ENCODE results near the gene SLC66A1. TPM values are rescaled to one million over a fixed set of nuclear protein-coding genes. Genes with fewer than 3 reads are reported as not detected.

SLC66A1 gene
- total RNA-seq, 2 experiments from 2014 or later, result 6.7 to 6.8 TPM

DNA sequence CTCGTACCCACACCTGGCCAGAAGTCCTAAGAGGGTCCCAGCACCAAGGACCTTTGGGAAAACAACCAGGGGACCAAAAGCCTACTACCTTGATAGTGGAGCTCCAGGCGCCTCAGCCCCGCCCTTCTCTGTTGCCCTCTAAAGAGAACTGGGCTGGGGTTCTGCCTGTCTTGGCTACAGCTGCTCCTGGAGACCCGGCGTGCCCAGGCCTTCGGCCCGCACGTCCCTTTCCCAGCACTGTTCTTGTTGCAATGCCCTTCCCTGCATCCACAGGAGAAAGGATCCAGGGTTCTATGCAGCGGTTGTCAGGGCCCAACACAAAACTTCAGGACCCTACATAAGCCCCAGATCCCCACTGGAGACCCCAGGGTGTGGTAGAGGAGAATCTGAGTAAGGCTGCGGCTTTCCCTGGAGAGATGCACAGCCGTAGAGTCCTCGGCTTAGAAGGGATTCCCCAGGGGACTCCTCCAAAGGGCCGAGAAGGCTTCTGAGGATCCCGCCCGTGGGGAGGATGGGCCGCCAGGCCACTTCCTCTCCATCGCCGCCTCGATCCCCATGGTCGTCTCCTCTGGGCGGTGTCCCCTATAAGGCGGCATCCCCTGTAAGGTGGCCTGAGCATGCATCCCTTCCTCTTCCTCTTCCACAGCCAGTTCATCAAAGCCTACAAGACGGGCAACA, 12.0 kb downstream of the SLC66A1 start:
- no peak for DNase-seq
- H3K36me3 Mint-ChIP-seq (ENCODE audit: low read depth), result no peaks in the 10 kb centered on the region
- H3K9me3 Mint-ChIP-seq, result no peaks in the 10 kb centered on the region
- H3K27me3 Mint-ChIP-seq, result no peaks in the 10 kb centered on the region
- CTCF ChIA-PET, result no interaction called here
- POLR2A ChIA-PET, result no interaction called here
- no peak overlapping the region for H3K27ac Mint-ChIP-seq
- H3K4me3 Mint-ChIP-seq, result no peak overlapping the region
- H3K4me1 Mint-ChIP-seq, result no peaks in the 10 kb centered on the region

GRCh38 chr1:19324665-19324990, 12.5 kb downstream of the SLC66A1 start:
- Mint-ChIP-seq H3K36me3 (ENCODE audit: low read depth) (no peaks in the 10 kb centered on the region), H3K9me3 (no peaks in the 10 kb centered on the region), H3K4me1 (no peaks in the 10 kb centered on the region), H3K4me3 (no peak overlapping the region), H3K27ac (no peak overlapping the region), H3K27me3 (no peaks in the 10 kb centered on the region)
- POLR2A ChIA-PET, result no interaction called here
- DNase-seq, result no peak
- CTCF ChIA-PET, result no interaction called here

DNA sequence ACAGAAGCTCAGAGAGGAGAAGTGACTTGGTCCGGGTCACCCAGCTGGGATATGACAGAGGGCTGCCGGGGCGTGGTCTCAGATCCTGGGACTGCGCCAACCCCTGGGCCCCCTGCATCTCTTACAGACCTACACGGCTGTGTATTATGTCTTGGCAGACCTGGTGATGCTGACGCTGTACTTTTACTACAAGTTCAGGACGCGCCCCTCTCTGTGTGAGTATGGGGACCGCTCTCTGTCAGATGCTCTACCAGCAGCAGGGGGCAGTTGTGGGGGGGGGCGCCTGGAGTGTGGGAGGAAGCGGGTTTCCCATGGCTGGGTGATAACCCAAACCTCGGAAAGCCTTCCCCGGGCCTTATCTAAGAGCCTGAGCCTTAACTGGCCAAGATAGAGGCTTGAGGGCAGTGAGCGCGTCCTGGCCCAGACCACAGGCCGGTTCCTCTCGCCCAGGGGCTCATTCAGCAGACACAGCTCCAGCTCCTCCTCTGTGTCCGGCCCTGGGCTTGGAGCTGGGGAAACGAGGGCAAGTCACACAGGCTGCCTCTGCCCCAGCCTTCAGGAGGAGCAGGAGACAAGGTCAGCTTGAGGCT, 13.3 kb downstream of the SLC66A1 start:
- no peaks in the 10 kb centered on the region for H3K36me3 Mint-ChIP-seq (ENCODE audit: low read depth)
- no peaks in the 10 kb centered on the region for H3K9me3 Mint-ChIP-seq
- H3K4me3 Mint-ChIP-seq, result no peak overlapping the region
- no peak for DNase-seq
- ChIA-PET POLR2A (no interaction called here), CTCF (no interaction called here)
- no peaks in the 10 kb centered on the region for H3K4me1 Mint-ChIP-seq
- no peak overlapping the region for H3K27ac Mint-ChIP-seq
- H3K27me3 Mint-ChIP-seq, result no peaks in the 10 kb centered on the region

DNA sequence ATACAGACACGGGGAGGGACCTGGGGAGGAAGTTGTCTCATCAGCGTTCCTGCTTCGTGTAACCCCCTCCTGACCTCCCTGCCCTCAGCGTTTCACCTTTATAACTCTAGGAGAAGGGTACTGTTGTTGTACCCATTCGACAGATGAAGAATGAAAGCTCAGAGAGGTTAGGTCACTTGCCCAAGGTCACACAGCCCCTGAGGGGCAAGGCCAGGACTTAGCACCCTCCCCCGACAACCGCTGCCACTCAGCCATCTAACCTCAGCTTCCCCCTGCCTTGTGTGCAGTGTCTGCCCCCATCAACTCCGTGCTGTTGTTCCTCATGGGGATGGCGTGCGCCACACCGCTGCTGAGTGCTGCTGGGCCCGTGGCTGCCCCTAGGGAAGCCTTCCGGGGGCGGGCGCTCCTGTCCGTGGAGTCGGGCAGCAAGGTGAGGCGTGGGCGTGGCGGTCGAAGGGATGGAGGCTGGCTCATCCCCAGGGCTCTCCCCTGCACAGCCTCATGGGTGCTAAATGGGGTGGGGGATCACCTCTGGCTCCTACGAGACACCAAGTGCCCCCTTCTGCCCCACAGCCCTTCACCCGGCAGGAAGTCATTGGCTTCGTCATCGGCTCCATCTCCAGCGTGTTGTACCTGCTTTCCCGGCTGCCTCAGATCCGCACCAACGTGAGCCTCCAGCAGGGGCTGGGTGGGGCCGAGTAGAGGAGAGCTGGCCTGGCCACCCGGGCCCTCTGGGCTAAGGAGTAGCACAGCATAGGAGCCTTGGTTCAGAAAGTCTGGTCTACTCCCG, 14.0 kb downstream of the SLC66A1 start:
- CTCF ChIA-PET, result interaction anchor here (0.5 kb wide), 1 partner anchor 275 kb away, joined by 3 read pairs; no protein-coding TSS in a partner anchor
- H3K4me1 Mint-ChIP-seq, result no peaks in the 10 kb centered on the region
- no peaks in the 10 kb centered on the region for H3K27me3 Mint-ChIP-seq
- no peak overlapping the region for H3K27ac Mint-ChIP-seq
- no peaks in the 10 kb centered on the region for H3K9me3 Mint-ChIP-seq
- H3K4me3 Mint-ChIP-seq, result no peak overlapping the region
- POLR2A ChIA-PET, result no interaction called here
- DNase-seq, result no peak
- no peaks in the 10 kb centered on the region for H3K36me3 Mint-ChIP-seq (ENCODE audit: low read depth)

- Mint-ChIP-seq H3K4me1 (no peaks in the 10 kb centered on the region), H3K27ac (no peak overlapping the region), H3K27me3 (no peaks in the 10 kb centered on the region)
Measured at GRCh38 chr1:19326748-19327065, 14.6 kb downstream of the SLC66A1 start.

GRCh38 chr1:19327301-19327700, 15.2 kb downstream of the SLC66A1 start:
- Mint-ChIP-seq H3K27ac (no peak overlapping the region), H3K27me3 (no peaks in the 10 kb centered on the region), H3K36me3 (ENCODE audit: low read depth) (no peaks in the 10 kb centered on the region), H3K4me1 (no peaks in the 10 kb centered on the region), H3K9me3 (no peaks in the 10 kb centered on the region), H3K4me3 (no peak overlapping the region)
- POLR2A ChIA-PET, result no interaction called here
- DNase-seq, result no peak
- CTCF ChIA-PET, result no interaction called here

More at GRCh38 chr1:19326748-19327065, 14.6 kb downstream of the SLC66A1 start:
- DNase-seq, result no peak
- ChIA-PET POLR2A (no interaction called here), CTCF (no interaction called here)
- Mint-ChIP-seq H3K4me3 (no peak overlapping the region), H3K36me3 (ENCODE audit: low read depth) (no peaks in the 10 kb centered on the region), H3K9me3 (no peaks in the 10 kb centered on the region)

GRCh38 chr1:19327736-19328135, 15.6 kb downstream of the SLC66A1 start:
- no peaks in the 10 kb centered on the region for H3K36me3 Mint-ChIP-seq (ENCODE audit: low read depth)
- POLR2A ChIA-PET, result no interaction called here
- no peaks in the 10 kb centered on the region for H3K27me3 Mint-ChIP-seq
- no peaks in the 10 kb centered on the region for H3K4me1 Mint-ChIP-seq
- CTCF ChIA-PET, result no interaction called here
- no peaks in the 10 kb centered on the region for H3K9me3 Mint-ChIP-seq
- DNase-seq, result no peak
- no peak overlapping the region for H3K27ac Mint-ChIP-seq
- H3K4me3 Mint-ChIP-seq, result no peak overlapping the region

GRCh38 chr1:19328486-19328885, 16.4 kb downstream of the SLC66A1 start:
- no peaks in the 10 kb centered on the region for H3K4me1 Mint-ChIP-seq
- no peaks in the 10 kb centered on the region for H3K36me3 Mint-ChIP-seq (ENCODE audit: low read depth)
- H3K9me3 Mint-ChIP-seq, result no peaks in the 10 kb centered on the region
- DNase-seq, result no peak
- no peak overlapping the region for H3K4me3 Mint-ChIP-seq
- no peak overlapping the region for H3K27ac Mint-ChIP-seq
- ChIA-PET CTCF (no interaction called here), POLR2A (no interaction called here)
- no peaks in the 10 kb centered on the region for H3K27me3 Mint-ChIP-seq

GRCh38 chr1:19329188-19329587, 17.1 kb downstream of the SLC66A1 start:
- no peaks in the 10 kb centered on the region for H3K27me3 Mint-ChIP-seq
- no peak overlapping the region for H3K27ac Mint-ChIP-seq
- no peaks in the 10 kb centered on the region for H3K9me3 Mint-ChIP-seq
- ChIA-PET CTCF (no interaction called here), POLR2A (interaction anchor here (0.6 kb wide), 1 partner anchor 332 kb away, joined by 3 read pairs; no protein-coding TSS in a partner anchor)
- DNase-seq, result no peak
- no peaks in the 10 kb centered on the region for H3K4me1 Mint-ChIP-seq
- H3K36me3 Mint-ChIP-seq (ENCODE audit: low read depth), result no peaks in the 10 kb centered on the region
- no peak overlapping the region for H3K4me3 Mint-ChIP-seq

DNA sequence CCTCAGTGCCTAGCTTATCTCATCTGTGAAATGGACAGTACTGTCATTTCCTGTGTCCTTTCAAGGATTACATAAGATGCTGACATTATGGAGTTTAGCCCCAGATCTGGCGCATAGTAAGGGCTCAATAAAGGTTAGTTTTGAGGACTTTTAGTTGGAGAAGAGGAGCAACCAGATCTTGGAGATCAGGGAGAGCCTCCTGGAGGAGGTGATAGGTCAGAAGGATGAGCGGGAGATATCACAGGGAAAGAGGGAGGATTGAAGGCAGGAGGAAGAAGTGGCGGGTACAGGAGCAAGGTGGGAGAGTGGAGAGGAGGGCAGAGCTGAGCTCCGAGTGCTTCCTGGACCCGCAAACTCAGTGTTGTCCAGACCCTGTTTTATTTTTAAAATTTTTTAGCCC, 17.5 kb downstream of the SLC66A1 start:
- DNase-seq, result no peak
- no peaks in the 10 kb centered on the region for H3K36me3 Mint-ChIP-seq (ENCODE audit: low read depth)
- CTCF ChIA-PET, result no interaction called here
- no peaks in the 10 kb centered on the region for H3K4me1 Mint-ChIP-seq
- POLR2A ChIA-PET, result interaction anchor here (0.6 to 1.0 kb wide), 2 partner anchors 17 to 333 kb away, joined by 3 read pairs; partner anchors contain the start of genes AKR7A2 and SLC66A1
- H3K27me3 Mint-ChIP-seq, result no peaks in the 10 kb centered on the region
- H3K27ac Mint-ChIP-seq, result no peak overlapping the region
- H3K9me3 Mint-ChIP-seq, result no peaks in the 10 kb centered on the region
- no peak overlapping the region for H3K4me3 Mint-ChIP-seq

DNA sequence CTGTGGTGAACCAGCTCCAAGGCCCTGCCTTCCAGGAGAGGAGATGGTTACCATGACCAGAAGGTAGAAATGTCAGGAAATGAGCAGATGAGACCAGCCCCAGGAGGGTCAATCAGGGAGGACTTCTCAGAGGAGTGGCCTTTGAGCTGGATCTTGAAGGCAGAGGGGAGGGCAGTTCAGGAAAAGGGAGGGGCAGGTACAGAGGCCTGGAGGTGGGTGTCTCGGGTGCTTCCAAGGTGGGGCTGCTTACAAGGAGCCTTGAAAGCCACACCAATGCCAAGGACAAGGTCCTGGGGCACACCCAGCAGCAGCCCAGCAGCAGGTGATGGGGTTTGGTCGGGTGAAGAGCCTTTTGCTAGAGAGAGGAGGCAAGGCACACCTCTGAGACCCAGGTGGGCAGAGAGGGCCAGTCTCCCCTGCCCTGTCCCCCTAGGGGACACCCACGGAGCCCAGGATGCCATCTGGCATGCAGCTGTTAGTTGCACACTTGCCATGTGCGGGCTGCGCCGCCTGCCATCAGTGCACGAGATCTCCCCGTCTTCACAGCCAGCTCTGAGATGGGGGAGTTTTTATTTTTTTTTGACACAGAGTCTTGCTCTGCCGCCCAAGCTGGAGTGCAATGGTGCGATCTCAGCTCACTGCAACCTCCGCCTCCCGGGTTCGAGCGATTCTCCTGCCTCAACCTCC, 18.5 kb downstream of the SLC66A1 start:
- POLR2A ChIA-PET, result interaction anchor here (0.8 to 1.0 kb wide), 2 partner anchors 18 kb away, joined by 3 read pairs; partner anchors contain the start of genes AKR7A2 and SLC66A1

DNA sequence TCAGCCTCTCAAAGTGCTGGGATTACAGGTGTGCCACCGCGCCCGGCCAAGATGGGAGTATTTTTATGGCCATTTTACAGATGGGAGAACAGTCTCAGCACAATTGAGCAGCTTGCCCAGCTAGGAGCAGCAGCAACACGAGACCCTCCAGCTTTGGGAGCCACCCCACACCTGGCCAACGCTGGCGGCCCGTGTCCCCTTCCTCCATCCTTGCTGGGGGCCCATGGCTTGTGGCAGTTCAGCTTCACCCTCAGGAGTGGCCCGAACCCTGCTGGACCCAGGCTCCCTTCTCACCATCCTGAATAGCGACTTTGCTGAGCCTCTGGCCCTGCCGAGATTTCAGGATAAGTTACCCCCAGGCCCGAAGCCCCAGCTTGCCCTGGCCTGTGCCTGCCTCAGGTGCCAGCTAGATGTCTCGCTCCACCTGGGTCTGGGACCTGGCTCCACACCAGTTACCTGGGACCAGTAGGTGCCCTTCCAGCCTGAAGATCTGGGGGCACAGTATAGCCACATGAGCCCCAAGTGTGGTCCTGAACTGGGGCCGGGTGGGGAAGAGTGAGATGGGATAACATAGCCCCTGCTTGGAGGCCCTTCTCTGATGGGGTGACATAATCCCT, 19.2 kb downstream of the SLC66A1 start:
- H3K9me3 Mint-ChIP-seq, result no peaks in the 10 kb centered on the region
- no peak overlapping the region for H3K27ac Mint-ChIP-seq
- DNase-seq, result no peak
- POLR2A ChIA-PET, result interaction anchor here (0.8 to 0.9 kb wide), 2 partner anchors 10 to 19 kb away, joined by 3 read pairs; partner anchors contain the start of genes AKR7A2 and SLC66A1
- no peak overlapping the region for H3K4me3 Mint-ChIP-seq
- H3K36me3 Mint-ChIP-seq (ENCODE audit: low read depth), result no peaks in the 10 kb centered on the region
- peaks cover 1% of the 10 kb centered on the region for H3K4me1 Mint-ChIP-seq
- CTCF ChIA-PET, result interaction anchor here (0.5 to 0.7 kb wide), 2 partner anchors 10 to 328 kb away, joined by 3 to 6 read pairs; no protein-coding TSS in a partner anchor
- no peaks in the 10 kb centered on the region for H3K27me3 Mint-ChIP-seq

More for the DNA sequence above, 18.5 kb downstream of the SLC66A1 start:
- Mint-ChIP-seq H3K9me3 (no peaks in the 10 kb centered on the region), H3K27me3 (no peaks in the 10 kb centered on the region), H3K4me3 (no peak overlapping the region), H3K27ac (no peak overlapping the region), H3K36me3 (ENCODE audit: low read depth) (no peaks in the 10 kb centered on the region), H3K4me1 (no peaks in the 10 kb centered on the region)
- CTCF ChIA-PET, result interaction anchor here (0.5 to 0.7 kb wide), 2 partner anchors 11 to 329 kb away, joined by 3 to 6 read pairs; no protein-coding TSS in a partner anchor
- DNase-seq, result no peak

DNA sequence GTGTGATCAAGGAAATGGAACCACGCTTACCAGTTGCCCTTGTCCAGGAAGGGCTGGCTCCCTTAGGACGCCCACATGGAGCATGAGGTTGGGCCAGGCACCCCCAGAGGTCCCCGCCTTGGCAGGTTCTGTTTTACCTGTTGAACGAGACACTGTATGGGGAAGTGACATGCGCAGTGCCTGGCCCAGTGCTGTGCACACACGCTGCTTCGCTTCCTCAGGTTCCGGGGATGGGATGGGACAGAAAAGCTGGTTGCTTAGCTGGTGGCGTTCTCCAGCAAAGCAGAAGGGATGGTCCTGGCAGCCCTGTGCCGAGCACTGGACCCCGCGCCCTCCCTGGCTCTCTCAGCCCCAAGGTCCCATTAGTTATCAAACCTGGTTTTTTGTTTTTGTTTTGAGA, 20.7 kb downstream of the SLC66A1 start:
- H3K4me1 Mint-ChIP-seq, result peaks cover 6% of the 10 kb centered on the region
- H3K27me3 Mint-ChIP-seq, result no peaks in the 10 kb centered on the region
- CTCF ChIA-PET, result interaction anchor here (0.6 to 0.8 kb wide), 2 partner anchors 11 to 139 kb away, joined by 3 to 4 read pairs; no protein-coding TSS in a partner anchor

More for the DNA sequence above, 20.7 kb downstream of the SLC66A1 start:
- no peaks in the 10 kb centered on the region for H3K9me3 Mint-ChIP-seq
- H3K4me3 Mint-ChIP-seq, result no peak overlapping the region
- H3K36me3 Mint-ChIP-seq (ENCODE audit: low read depth), result peaks cover 2% of the 10 kb centered on the region
- no peak overlapping the region for H3K27ac Mint-ChIP-seq
- DNase-seq, result no peak
- POLR2A ChIA-PET, result no interaction called here

Measured in activated CD4-positive, alpha-beta memory T cell treated with anti-CD3 and anti-CD28 coated beads, Interleukin-2, amount 10 ng/mL, durations not matched to agents 7 days and 5 days (primary cell).